Vagina (tissue), 2 donors: ENCODE measurements around the gene ARHGAP24.

Experiments used
- POLR2A ChIP-seq, 2 donors: fragments of 450-650 bp; IDR thresholded peaks; one replicate each; pipeline ENCODE4 v1.6.1; 2017; ENCODE audit warnings: antibody characterized with exemption in 2 of 2, mild to moderate bottlenecking in 2 of 2, moderate library complexity in 2 of 2
- POLR2AphosphoS5 ChIP-seq, 2 donors: sonication (generic); formaldehyde crosslinking; IDR thresholded peaks; one replicate each; pipeline ENCODE4 v1.9.0; 2017; ENCODE audit warnings: antibody characterized with exemption in 2 of 2, mild to moderate bottlenecking in 2 of 2, low read depth in 1 of 2; ENCODE audit not compliant: insufficient read depth in 1 of 2
- TF ChIP-seq, protein P1 (sequence below), 3 experiments: fragments of 450-650 bp in 2 of 3; fragments of 200-600 bp in 1 of 3; sonication (generic) in 1 of 3; IDR thresholded peaks; one replicate each; pipeline ENCODE4 v1.5.1; 2017 to 2019; ENCODE audit warnings: antibody characterized with exemption in 3 of 3, mild to moderate bottlenecking in 2 of 3, moderate library complexity in 2 of 3

DNA sequence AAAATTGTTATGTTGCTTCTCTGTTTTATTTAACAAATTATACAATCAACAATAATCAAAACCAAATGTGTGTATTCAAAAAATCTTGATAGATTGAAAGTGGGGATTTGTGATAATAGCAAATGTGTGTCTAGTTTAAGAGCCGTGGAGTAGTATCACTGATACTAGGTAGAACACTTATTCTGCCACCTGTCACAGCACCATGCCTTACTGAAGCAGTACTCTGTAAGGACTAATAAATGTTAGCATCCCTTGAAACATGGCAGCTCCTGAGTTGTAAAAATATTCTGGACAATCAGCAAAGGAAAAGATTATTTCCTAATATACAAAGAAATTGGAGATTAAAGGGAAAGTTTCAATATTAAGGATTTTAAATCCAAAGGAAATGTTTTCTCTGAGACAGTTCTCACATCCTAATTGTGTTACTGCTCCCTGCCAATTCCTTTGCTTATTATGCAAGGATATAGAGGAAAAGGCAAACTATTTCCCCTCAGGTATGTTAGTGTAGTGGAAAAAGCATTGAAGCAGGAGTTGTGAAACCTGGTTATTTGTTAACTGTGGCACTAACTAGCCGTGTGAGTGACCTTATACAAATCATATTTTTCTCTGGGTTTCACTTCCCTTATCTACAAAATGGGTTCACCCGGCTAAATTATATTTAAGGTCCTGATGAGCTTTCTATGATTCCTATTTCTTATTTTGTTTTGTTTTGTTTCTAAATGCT, 303.1 kb downstream of the ARHGAP24 start:
- TF ChIP-seq, protein P1, sequence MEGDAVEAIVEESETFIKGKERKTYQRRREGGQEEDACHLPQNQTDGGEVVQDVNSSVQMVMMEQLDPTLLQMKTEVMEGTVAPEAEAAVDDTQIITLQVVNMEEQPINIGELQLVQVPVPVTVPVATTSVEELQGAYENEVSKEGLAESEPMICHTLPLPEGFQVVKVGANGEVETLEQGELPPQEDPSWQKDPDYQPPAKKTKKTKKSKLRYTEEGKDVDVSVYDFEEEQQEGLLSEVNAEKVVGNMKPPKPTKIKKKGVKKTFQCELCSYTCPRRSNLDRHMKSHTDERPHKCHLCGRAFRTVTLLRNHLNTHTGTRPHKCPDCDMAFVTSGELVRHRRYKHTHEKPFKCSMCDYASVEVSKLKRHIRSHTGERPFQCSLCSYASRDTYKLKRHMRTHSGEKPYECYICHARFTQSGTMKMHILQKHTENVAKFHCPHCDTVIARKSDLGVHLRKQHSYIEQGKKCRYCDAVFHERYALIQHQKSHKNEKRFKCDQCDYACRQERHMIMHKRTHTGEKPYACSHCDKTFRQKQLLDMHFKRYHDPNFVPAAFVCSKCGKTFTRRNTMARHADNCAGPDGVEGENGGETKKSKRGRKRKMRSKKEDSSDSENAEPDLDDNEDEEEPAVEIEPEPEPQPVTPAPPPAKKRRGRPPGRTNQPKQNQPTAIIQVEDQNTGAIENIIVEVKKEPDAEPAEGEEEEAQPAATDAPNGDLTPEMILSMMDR (IDR thresholded peaks at IDR 0.05): no peak
- TF ChIP-seq POLR2A (IDR thresholded peaks at IDR 0.05) (no peak), POLR2AphosphoS5 (IDR thresholded peaks at IDR 0.05; ENCODE audit: insufficient read depth in 1 of 2, low read depth in 1 of 2) (no peak)
